ENCODE data around the gene TMEM269.

Gene TMEM269

DNA sequence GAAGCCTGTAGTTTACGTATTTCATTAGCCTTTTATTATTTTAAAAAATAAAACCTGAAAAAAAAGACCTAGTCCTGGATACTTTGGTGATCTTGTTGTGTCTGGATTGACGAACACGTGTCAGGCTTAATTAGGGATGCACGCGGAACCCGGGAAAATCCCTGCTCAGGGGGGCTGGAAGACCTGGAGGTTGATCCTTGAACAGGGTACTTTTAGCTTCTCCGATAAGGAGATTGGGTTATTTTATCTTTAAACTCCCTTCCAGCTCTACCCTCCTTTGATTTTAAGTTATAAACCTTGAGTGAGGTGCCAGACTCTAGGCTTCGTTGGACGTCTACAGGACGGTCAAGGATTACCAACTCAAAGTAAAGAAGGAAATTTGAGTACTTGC, 61.1 kb downstream of the TMEM269 start:
- no peak overlapping the region for H3K27ac ChIP-seq
- no peak for DNase-seq
- H3K27me3 ChIP-seq (replicated peaks) = no peaks in the 10 kb centered on the region
- TF ChIP-seq, protein P1, sequence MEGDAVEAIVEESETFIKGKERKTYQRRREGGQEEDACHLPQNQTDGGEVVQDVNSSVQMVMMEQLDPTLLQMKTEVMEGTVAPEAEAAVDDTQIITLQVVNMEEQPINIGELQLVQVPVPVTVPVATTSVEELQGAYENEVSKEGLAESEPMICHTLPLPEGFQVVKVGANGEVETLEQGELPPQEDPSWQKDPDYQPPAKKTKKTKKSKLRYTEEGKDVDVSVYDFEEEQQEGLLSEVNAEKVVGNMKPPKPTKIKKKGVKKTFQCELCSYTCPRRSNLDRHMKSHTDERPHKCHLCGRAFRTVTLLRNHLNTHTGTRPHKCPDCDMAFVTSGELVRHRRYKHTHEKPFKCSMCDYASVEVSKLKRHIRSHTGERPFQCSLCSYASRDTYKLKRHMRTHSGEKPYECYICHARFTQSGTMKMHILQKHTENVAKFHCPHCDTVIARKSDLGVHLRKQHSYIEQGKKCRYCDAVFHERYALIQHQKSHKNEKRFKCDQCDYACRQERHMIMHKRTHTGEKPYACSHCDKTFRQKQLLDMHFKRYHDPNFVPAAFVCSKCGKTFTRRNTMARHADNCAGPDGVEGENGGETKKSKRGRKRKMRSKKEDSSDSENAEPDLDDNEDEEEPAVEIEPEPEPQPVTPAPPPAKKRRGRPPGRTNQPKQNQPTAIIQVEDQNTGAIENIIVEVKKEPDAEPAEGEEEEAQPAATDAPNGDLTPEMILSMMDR (IDR thresholded peaks at IDR 0.05; ENCODE audit: low read depth, low read length, missing control alignments) = no peak
- in situ Hi-C loops (cut with HindIII; ENCODE audit: low pct_ligation_motif_present, low sequenced_read_pairs) = no loop called here
- peaks cover 6% of the 10 kb centered on the region for H3K36me3 ChIP-seq (replicated peaks)
- H3K4me3 ChIP-seq (ENCODE audit: low read depth, low read length) = peak overlapping the region; percentile 49

GRCh38 chr1:42846257-42847110, 61.7 kb downstream of the TMEM269 start, which contains the start of gene ZNF691:
ZNF691 (plus strand) TSS chr1:42846613; CDS start chr1:42849659, 3,046 bp downstream.
- H3K36me3 ChIP-seq (replicated peaks) = peaks cover 12% of the 10 kb centered on the region
- in situ Hi-C loops (cut with HindIII; ENCODE audit: low pct_ligation_motif_present, low sequenced_read_pairs) = no loop called here
- TF ChIP-seq, protein P1 (IDR thresholded peaks at IDR 0.05; ENCODE audit: low read depth, low read length, missing control alignments) = peak; percentile 69
- peak within 1 kb of the TSS; percentile 86 for H3K4me3 ChIP-seq (ENCODE audit: low read depth, low read length)
- peak within 1 kb of the TSS; percentile 46 for H3K27ac ChIP-seq
- no peaks in the 10 kb centered on the region for H3K27me3 ChIP-seq (replicated peaks)
- peak; percentile 99 for DNase-seq

GRCh38 chr1:42847111-42847595, 62.4 kb downstream of the TMEM269 start:
- H3K27me3 ChIP-seq (replicated peaks) = no peaks in the 10 kb centered on the region
- in situ Hi-C loops (cut with HindIII; ENCODE audit: low pct_ligation_motif_present, low sequenced_read_pairs) = no loop called here
- H3K36me3 ChIP-seq (replicated peaks) = peaks cover 14% of the 10 kb centered on the region
- DNase-seq = no peak
- H3K27ac ChIP-seq = no peak overlapping the region
- TF ChIP-seq, protein P1 (IDR thresholded peaks at IDR 0.05; ENCODE audit: low read depth, low read length, missing control alignments) = no peak
- peak overlapping the region; percentile 86 for H3K4me3 ChIP-seq (ENCODE audit: low read depth, low read length)

DNA sequence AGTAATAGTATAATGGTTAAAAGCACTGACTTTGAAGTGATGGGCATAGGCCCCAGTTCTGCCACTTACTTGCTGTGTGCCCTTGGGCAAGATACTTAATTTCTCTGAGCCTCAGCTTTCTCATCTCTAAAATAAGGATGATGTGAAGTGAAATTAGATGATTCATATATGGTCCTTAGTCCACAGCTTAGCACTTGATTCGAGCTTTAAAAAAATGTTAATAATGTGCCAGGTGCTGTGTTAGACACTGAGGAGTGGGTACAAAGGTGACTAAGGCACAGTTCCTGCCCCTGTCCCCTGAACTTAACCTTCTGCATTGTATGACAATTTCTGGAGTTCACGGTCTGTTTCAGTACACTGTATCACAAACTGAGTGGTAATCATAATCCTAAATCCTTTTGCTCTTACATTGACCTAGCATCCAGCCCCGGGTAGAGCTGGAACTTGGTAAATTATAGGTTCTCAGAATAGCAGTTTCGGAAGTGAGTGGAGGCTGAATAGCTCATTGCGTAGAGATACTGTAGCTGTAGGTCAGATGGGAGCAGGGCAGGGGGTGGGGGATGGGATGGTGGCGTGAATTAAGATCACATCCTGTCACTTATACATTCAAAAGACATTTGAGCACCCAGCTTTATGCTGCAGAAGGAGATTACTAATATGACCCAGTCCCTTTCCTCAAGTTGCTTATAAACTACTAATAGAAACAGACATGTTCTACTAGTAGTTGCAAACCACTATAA, 63.1 kb downstream of the TMEM269 start:
- TF ChIP-seq, protein P1 (IDR thresholded peaks at IDR 0.05; ENCODE audit: low read depth, low read length, missing control alignments) = no peak
- in situ Hi-C loops (cut with HindIII; ENCODE audit: low pct_ligation_motif_present, low sequenced_read_pairs) = no loop called here
- no peak overlapping the region for H3K27ac ChIP-seq
- no peaks in the 10 kb centered on the region for H3K27me3 ChIP-seq (replicated peaks)
- H3K4me3 ChIP-seq (ENCODE audit: low read depth, low read length) = no peak overlapping the region
- no peak for DNase-seq
- peaks cover 14% of the 10 kb centered on the region for H3K36me3 ChIP-seq (replicated peaks)

DNA sequence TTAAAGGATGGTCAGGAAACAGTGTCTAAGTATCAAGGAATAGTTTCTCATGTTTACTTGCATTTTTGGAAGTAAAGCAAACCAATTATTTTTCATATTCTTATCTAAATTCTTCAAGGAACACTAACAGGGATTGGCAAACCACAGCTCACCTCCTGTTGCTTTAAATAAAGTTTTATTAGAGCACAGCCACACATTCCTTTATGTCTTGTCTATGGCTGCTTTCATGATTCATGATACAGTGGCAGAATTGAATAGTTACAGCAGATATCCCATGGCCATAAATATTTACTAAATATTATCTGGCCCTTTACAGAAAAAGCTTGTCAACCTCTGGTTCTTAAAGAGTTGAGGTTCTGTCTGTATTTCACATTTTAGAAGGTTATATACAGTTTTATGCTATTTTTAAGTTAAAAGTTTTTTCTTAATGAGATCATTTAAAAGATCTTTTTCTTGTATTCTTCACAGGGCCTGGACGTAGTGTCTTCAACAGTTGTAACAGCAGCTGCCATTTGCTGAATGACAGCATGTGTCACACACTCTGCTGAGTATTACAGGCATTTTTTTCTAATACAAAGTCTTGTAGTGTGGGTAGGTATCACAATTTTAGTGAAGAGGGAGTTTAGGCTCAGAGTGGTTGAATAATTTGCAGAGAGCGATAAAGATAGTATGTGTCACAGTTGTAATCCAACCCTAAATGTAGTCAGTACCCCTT, 64.2 kb downstream of the TMEM269 start:
- H3K27ac ChIP-seq = no peak overlapping the region
- no peak overlapping the region for H3K4me3 ChIP-seq (ENCODE audit: low read depth, low read length)
- H3K27me3 ChIP-seq (replicated peaks) = no peaks in the 10 kb centered on the region
- H3K36me3 ChIP-seq (replicated peaks) = peaks cover 14% of the 10 kb centered on the region
- no peak for DNase-seq
- in situ Hi-C loops (cut with HindIII; ENCODE audit: low pct_ligation_motif_present, low sequenced_read_pairs) = no loop called here
- TF ChIP-seq, protein P1 (IDR thresholded peaks at IDR 0.05; ENCODE audit: low read depth, low read length, missing control alignments) = no peak

Data from brain microvascular endothelial cell (primary cell).